ENCODE data around the gene IFRD2. TPM values are rescaled to one million over a fixed set of nuclear protein-coding genes. Genes with fewer than 3 reads are reported as not detected.

The IFRD2 gene
- total and polyA plus RNA-seq, 2 experiments from 2014 or later: 80.8 to 91.5 TPM

- peaks cover 59% of the 10 kb centered on the region for H3K36me3 Mint-ChIP-seq (ENCODE audit: low read depth)
- H3K4me3 ChIP-seq: no peak overlapping the region
Observed at GRCh38 chr3:50318615-50319014, 26.4 kb upstream of the IFRD2 start.

More at GRCh38 chr3:50318615-50319014, 26.4 kb upstream of the IFRD2 start:
- no peak for DNase-seq (ENCODE audit: low spot score)
- peaks cover 8% of the 10 kb centered on the region for H3K36me3 ChIP-seq (ENCODE audit: insufficient read depth)
- no peak for TF ChIP-seq POLR2AphosphoS5 (IDR thresholded peaks at IDR 0.05; ENCODE audit: low read depth)
- no peak for TF ChIP-seq REST (IDR thresholded peaks at IDR 0.05; ENCODE audit: unreplicated experiment)
- no peak for TF ChIP-seq STAT1 (IDR thresholded peaks at IDR 0.05; ENCODE audit: unreplicated experiment)
- no peak for TF ChIP-seq CREB1 (CRISPR knock-in tag; IDR thresholded peaks at IDR 0.05; ENCODE audit: low read depth)
- no peak for TF ChIP-seq ZNF114 (CRISPR knock-in tag; IDR thresholded peaks at IDR 0.05)
- TF ChIP-seq EZH2 (IDR thresholded peaks at IDR 0.05; ENCODE audit: low read depth, unreplicated experiment): no peak
- no peak for TF ChIP-seq JUNB (IDR thresholded peaks at IDR 0.05; ENCODE audit: unreplicated experiment)
- TF ChIP-seq ETS1 (IDR thresholded peaks at IDR 0.05): no peak
- no peak for TF ChIP-seq CTCF (conservative IDR thresholded peaks at IDR 0.05; ENCODE audit: low read depth in 2 of 2)
- no peak for TF ChIP-seq NANOG (IDR thresholded peaks at IDR 0.05; ENCODE audit: borderline replicate concordance)
- TF ChIP-seq EZH2phosphoT487 (IDR thresholded peaks at IDR 0.05; ENCODE audit: unreplicated experiment): no peak
- no peak for TF ChIP-seq ZNF331 (CRISPR knock-in tag; IDR thresholded peaks at IDR 0.05; ENCODE audit: low read depth)
- TF ChIP-seq ZNF462 (CRISPR knock-in tag; IDR thresholded peaks at IDR 0.05): no peak
- no peak for ATAC-seq
- H3K4me1 Mint-ChIP-seq: peaks cover 30% of the 10 kb centered on the region
- no peak overlapping the region for H2AFZ ChIP-seq
- H3K9me3 Mint-ChIP-seq: peaks cover 7% of the 10 kb centered on the region
- H3K4me2 ChIP-seq: no peak overlapping the region
- peaks cover 10% of the 10 kb centered on the region for H3K27me3 Mint-ChIP-seq (ENCODE audit: insufficient read depth, low read depth, poor library complexity)
- no peaks in the 10 kb centered on the region for H3K9me2 ChIP-seq (ENCODE audit: insufficient read depth)
- H3K79me2 ChIP-seq (replicated peaks; ENCODE audit: insufficient read depth): peaks cover 26% of the 10 kb centered on the region
- H3K27ac Mint-ChIP-seq: no peak overlapping the region
- peak overlapping the region; percentile 86; the same call in 2 of the 3 replicates for H3K4me3 Mint-ChIP-seq
- H3K4me1 ChIP-seq (ENCODE audit: insufficient read depth): peaks cover 15% of the 10 kb centered on the region
- H4K20me1 ChIP-seq (replicated peaks; ENCODE audit: insufficient read depth): peaks cover 5% of the 10 kb centered on the region; the same call in 1 of the 2 replicates
- no peaks in the 10 kb centered on the region for H3K27me3 ChIP-seq (ENCODE audit: insufficient read depth)
- peaks cover 20% of the 10 kb centered on the region; the same call in 1 of the 2 replicates for H3F3A ChIP-seq (replicated peaks; ENCODE audit: low read depth)
- no peak overlapping the region for H3K27ac ChIP-seq (ENCODE audit: low read depth)

All from GM23338 (cell line).